GM18861 (cell line): ENCODE measurements around the gene KRTCAP2.
"Not testable (repeated sequence)": the region's sequence is repeated elsewhere in the genome, so short reads cannot be mapped to it uniquely, and the experiment has no call there.

ENCODE experiments used
- ATAC-seq: cut with Tn5 transposase; IDR thresholded peaks from one replicate; pipeline ENCODE4 v1.9.1; 2021; ENCODE audit not compliant: unreplicated experiment

Gene KRTCAP2

DNA sequence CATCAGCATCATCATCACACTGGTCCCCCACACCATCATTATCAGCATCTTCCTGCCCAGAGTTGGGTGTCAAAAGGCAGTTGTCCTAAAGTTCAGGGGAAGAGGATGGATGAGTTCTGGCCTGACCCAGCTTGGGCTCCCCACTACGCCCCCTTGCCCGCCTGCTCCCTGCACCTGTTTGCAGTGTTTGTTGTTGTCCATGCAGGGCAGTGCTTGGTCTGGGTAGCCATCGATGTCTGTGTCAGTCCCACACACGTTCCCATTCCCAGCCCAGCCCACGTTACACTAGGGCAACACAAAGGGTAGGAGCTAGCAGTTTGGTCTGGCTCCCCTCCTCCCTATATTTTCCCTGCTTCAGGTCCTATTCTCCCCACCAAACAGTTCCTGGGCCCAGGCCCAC is 27.8 kb upstream of the KRTCAP2 start:
- no peak for ATAC-seq

DNA sequence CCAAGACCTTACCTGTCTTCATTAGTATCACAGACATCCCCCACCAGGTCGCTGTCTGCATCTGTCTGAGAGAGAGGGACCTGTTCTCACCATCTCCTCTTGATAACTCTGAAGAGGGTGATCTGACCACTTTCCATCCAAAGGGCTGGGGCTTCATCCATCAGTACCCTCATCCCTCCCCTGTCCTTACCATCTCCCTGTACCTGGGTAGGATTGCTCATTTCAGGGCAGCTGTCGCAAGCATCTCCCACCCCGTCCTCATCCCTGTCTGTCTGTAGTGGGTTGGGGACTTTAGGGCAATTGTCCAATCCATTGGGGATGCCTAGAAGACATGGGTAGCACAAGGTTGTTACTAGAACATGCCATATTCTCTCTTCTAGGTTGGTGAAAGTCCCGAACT is 26.7 kb upstream of the KRTCAP2 start:
- no peak for ATAC-seq

DNA sequence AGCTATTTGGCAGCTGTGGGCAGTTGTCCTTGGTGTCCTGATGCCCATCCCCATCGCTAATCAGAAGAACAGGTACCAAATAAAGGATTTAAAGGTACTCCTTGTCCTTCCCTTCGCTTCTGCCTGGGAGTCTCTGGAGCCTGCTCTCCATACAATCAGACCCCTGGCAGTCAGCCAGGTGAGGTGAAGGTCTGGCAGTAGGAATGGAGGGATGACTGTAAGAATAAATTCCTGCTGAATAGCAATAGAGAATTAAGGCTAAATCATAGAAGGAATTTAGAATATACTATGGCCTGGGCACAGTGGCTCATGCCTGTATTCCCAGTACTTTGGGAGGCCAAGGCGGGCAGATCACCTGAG is 25.4 kb upstream of the KRTCAP2 start:
- no peak for ATAC-seq

DNA sequence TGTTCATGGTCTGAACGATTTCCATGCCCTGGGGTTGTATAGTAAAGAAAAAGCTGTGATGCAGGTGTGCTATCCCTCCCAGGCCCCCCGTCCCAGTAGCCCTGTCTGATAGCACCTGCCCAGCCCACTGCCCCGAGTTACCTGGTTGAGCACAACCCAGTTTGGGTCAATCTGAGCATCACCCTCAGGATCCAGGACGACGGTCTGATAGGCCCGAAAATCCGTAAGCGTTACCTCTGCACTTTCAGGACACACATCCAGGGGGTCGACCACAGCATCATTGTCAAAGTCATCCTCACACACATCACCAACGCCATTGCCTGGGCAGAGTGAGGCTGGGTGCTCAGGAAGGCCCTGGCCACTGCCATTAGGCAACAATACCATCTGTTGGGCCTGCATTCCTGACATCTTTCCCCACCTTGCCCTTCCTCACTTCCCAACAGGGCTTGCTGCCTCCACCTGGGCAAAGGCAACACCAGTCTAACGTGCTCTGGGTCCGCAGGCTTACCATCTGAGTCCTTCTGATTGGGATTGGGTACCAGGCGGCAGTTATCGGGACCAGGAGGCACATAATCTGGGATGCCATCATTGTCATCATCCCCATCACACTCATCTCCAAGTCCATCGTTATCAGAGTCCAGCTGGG is 24.9 kb upstream of the KRTCAP2 start:
- no peak for ATAC-seq

DNA sequence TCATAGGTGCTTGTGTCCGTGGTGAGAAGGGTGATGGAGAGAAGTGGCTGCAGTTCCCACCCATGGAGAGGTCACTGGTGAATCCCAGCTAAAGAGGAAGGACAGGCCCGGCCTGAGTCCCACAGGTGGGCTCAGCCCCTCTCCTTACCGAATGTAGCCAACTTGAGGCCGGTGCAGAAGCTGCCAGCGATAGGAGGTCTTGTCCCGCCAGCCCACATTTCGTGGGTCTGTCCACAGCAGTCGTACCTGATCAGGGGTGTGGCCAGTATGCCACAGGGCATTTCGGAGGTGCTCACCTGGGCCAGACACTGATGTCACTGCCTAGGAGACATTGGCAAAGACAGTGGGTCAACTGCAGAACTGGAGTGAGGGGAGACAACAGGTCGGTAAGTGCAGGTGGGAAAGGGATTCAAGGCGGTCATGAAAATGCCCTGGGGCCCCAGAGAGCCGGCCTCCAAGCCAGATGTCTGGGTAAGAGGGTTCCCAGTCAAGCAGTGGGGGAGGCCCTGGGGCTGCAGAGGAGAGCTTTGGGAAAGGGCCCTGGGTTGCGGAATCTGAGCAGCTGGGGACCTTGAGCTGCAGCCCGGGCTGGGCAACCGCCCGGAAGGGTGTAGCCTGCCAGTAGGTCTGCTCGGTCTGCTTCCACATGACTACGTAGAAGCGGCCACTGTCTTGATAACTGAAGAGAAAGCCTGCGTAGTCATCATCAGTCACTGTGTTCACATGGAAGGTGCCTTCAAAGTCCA is 24.0 kb upstream of the KRTCAP2 start:
- no peak for ATAC-seq

DNA sequence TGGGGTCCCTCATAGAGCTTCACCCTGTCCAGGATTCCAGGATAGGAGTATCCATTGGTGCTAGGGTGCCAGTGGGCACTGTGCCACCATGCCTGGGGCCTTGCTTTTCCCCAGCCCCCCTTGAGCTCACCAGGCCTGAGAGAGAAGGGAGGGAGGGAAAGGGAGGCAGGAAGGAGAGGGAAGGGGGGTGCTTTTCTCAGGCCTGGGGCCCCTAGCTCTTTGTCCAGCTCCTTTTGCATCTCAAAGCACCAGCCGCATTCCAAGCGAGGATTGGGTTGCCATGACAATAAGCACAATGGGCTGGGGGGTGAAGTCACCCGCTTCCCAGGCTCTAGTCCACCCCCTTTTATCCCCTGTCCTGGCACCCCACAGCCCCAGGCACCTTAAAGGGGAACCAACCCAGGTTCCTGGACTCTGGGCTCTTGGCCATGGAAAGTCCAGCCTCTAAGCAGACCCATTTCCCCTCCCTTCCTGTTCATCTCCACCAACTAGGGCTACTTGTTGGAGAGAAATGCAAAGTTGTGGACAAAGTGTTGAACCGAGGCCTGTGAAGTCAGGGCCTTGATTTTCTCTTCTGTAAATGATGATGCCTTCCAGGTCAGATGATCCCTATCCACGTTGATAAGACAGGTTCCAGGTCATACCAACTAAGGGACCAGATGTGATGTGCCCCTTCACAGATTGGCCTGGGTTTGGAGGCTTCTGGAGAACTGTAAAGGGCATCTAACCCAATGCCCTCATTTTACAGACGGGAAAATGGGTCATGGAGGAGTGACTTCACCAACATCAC is 23.2 kb upstream of the KRTCAP2 start:
- no peak for ATAC-seq

DNA sequence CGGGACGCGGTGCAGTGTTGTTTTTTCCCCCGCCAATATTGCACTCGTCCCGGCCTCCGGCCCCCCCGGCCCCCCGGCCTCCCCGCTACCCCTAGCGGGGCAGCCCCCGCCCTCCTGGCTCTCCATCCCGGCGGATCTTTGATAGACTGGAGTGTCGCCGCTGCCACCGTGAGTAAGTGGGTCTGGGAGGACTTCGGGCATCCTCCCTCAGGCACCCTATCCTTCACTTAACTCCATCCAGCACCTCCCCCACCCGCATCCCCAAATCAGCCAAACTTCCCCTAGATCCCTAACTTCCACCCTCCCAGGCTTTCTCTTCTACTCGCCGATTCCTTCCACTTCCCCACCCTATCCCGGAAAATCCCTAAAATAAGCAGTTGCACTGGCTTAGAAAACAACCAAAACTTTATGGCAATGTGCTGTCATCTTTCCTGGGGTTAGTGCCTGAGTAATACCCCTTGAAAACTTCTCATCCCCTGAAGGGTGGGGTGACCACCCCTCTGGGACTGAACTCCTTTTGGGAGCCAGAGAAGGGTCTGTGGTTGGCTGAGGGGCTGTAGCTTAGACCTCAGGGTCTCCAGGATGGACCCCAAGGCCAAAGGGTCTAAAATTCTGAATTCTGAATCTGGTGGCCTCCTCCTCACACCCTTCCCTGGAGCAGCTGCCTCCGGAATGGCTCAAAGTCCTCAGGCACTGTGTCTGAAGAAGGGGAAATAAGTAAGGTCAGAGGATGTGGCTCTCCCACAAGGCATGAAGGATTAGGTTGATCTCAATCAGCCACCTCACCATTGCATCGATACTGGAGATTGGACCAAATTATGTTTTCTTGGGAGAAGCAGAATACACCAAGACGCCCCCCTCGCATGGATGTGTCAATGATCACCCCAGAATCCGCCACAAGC is 22.3 kb upstream of the KRTCAP2 start:
- ATAC-seq: no peak

DNA sequence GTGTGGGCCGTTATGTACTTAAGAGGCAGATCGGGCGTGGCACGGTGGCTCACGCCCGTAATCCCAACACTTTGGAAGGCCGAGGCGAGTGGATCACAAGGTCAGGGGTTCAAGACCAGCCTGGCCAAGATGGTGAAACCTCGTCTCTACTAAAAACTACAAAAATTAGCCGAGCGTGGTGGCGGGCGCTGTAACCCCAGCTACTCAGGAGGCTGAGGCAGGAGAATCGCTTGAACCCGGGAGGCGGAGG is 20.8 kb upstream of the KRTCAP2 start:
- not testable (repeated sequence) for ATAC-seq

DNA sequence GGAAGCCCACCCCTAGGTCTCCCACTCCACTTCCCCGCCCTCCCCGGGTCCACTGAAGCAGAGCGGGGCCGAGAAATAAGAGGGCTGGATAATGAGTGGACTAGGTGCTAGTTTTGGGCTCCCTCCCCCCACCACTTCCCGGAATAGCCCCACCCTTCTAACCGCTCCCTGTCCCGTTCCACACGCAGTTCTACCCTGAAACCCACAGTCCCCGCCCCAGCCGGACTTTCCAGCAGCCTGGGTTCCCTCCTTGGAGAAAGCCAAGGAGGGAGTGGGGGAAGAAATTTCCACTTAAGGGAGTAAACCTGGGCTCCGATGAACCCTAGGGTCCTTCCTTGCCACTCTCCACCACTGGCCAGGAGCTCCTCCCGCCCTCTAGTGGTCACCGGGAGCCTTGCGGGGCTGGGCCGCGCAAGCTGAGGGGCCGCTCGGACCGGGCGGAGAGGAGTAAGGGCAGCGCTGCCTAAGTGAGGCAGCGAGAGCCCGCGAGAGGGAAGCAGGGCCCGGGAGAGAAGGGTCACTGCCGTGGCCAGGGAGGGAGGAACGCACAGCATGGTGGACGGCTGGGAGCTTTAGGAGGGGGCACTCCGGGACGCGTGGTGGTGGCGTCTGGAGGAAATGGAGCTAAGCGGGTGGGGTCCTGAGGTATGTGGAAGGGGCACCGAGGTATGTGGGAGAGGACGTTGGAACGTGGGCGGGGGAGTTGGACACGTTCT is 20.3 kb upstream of the KRTCAP2 start:
- peak; percentile 53 for ATAC-seq

DNA sequence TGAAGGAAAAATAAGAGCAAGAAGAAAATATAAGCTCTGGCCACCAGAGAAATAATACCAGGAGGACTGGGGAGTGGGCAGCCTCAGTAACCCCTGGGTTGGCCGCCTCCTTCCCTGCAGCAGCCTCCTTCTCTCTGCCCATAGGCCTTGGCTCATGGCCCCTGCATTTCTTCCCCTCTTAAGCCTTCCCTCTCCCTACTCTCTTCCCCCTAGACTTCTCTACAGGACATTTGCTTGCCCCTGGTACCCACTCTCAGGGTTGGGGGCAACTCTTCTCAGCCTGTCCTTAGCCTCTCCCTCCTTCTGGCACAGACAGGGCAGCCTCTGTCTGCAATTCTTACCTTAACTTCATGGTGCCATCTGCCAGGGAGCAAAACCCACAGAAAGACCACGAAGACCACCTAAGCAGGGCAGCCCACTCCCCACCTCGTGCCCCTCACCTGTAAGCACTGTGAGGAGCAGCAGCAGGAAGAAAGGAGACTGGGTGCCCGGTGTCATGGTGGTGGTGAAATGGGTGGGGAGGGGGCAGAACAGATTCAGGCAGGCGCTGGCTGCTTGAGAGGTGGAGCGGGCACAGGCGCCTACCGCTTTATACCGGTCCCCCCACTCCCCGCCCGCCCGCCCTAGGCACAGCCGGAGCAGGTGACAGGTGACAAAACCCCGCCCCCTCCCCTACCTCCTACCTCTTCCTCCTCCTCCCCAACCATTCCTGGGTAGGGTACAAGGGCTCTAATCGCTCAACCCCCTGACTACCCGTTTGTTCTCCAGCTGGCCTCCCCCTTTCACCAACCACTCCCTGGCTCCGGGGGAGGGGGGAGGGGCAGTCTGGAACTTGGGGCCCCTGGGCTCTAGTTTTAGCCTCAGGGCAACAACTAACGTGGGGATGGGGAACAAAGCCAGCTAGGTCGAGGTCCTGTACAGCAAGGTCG is 19.5 kb upstream of the KRTCAP2 start:
- ATAC-seq: no peak

DNA sequence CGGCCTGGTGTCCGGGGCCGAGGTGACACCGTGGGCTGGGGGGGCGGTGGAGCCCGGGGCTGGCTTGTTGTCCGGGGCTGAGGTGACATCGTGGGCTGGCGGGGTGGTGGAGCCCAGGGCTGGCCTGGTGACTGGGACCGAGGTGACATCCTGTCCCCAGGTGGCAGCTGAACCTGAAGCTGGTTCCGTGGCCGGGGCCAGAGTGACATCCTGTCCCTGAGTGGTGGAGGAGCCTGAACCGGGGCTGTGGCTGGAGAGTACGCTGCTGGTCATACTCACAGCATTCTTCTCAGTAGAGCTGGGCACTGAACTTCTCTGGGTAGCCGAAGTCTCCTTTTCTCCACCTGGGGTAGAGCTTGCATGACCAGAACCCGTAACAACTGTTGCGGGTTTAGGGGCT is 18.8 kb upstream of the KRTCAP2 start:
- no peak for ATAC-seq

DNA sequence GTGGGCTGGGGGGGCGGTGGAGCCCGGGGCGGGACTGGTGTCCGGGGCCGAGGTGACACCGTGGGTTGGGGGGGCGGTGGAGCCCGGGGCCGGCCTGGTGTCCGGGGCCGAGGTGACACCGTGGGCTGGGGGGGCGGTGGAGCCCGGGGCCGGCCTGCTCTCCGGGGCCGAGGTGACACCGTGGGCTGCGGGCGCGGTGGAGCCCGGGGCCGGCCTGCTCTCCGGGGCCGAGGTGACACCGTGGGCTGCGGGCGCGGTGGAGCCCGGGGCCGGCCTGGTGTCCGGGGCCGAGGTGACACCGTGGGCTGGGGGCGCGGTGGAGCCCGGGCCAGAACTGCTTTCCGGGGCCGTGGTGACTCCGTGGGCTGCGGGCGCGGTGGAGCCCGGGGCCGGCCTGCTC is 16.8 kb upstream of the KRTCAP2 start:
- ATAC-seq: not testable (repeated sequence)

DNA sequence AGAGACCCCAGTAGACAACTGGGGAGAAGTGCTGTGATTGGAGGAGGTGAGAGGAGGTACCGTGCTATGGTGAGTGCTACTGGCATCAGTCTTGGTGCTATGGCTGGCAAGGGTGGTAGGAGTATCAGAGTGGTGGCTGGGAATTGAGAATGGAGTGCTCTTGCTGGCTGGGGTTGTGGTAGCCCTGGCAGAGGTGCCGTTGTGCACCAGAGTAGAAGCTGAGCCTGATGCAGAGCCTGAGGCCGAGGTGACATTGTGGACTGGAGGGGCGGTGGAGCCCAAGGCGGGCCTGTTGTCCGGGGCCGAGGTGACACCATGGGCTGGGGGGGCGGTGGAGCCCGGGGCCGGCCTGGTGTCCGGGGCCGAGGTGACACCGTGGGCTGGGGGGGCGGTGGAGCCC is 15.2 kb upstream of the KRTCAP2 start:
- ATAC-seq: no peak

DNA sequence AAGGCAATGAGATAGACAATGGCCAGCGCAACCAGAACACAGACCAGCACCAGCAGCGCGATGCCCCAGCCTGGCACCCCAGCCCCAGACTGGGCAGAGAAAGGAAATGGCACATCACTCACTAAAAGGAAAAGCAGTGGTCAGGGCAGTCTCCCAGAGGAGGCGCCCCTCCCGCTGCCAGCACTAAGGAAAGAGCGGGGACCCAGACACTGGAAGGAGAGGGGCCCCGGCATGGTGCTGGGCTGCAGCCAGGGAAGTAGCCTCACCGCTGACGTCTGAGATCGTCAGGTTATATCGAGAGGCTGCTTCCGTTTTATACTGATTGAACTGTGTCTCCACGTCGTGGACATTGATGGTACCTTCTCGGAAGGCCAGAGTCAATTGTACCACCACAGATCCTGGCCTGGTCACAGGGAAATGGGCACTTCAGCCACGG is 14.4 kb upstream of the KRTCAP2 start:
- no peak for ATAC-seq

DNA sequence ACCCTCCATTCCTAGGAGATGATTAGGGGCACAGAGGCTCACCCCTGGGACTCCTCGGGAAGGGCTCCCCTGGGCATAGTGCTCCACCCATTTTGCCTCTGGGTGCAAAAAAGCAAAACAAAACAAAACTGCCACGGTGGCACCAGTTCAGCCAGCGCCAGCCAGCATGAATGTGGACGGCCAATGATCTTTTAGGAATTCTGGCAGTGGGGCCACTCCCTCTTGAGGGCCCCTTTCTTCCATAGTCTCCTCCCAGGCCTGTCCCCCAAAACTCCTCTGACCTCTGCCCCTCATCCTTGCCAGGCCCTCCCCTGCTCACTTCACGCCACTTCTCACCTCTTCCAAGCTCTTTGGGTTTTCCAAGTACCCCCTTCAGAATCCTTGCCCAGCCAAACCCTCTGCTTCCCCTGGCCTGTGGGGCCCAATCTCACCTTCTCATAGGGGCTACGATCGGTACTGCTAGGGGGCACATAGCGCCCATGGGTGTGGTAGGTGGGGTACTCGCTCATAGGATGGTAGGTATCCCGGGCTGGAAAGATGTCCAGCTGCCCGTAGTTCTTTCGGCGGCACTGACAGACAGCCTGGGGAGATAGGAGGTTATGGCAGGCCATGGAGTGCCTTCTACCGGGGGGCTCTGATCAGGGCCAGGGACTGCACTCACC is 13.8 kb upstream of the KRTCAP2 start:
- ATAC-seq: no peak

DNA sequence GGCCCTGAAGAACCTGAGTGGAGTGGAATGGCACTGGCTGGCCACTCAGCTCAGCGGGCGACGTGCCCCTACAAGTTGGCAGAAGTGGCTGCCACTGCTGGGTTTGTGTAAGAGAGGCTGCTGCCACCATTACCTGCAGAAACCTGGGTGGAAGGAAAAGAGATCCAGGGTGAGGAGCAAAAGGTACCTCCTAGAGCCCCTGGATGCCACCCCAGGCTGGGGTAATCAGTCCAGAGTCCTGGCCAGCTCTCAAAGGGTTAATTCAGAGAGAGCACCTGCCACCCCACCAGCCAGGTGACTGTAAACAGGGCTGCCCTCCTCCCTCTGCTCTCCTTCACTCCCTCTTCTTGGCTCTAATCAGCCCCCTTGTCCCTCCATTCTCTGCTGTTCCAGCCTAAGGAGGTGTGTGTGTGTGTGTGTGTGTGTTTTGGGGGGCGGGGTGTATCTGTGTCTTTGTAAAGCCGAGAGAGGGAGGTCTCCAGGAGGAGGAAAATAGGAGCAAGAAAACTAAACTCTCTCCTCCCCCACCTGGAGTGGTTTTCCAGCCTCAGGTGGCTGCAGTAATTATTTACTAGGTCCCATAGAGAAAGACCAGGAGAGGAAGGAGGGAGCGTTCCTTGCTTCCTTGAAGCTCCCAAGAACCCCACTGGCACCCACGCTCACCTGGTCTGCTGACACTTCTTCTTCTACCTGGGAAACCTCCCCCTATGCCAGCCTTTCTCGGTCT is 13.1 kb upstream of the KRTCAP2 start:
- ATAC-seq: no peak

DNA sequence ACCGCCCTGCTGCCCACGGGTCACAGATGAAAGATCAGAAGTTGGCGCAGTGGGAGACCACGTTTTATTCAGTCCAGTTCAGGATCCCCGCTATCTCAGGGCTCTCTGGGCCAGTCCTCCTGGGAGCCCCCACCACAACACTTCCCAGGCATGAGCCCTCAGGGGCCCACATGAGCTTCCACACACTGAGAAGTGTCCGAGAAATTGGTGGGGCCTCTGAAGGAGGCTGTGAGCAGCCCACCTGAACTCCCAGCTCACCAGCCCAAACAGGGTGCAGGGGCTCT is 12.6 kb upstream of the KRTCAP2 start:
- no peak for ATAC-seq
